H1 (cell line): ENCODE measurements around the gene CFAP210. TPM values are rescaled to one million over a fixed set of nuclear protein-coding genes. Genes with fewer than 3 reads are reported as not detected.

Experiments
- CTCF ChIA-PET: fragments of 300-600 bp; sonication (Branson Sonifier 250); formaldehyde crosslinking; loops from one replicate; lab custom pipeline; 2021; ENCODE audit not compliant: partially characterized antibody; lab: Charles Lee
- POLR2A ChIA-PET: fragments of 300-600 bp; sonication (Branson Sonifier 250); formaldehyde crosslinking; loops from one replicate; lab custom pipeline; 2021; ENCODE audit warnings: inconsistent platforms; ENCODE audit not compliant: partially characterized antibody; lab: Charles Lee
- DNase-seq, 2 experiments: peaks; one replicate each; pipeline versions ENCODE4 v3.0.0 to v3.0.0-alpha.2; 2010 to 2022; ENCODE audit warnings: low spot score in 2 of 2, low read depth in 1 of 2, mixed read lengths in 1 of 2
- FAIRE-seq: peaks from 2 replicates; lab custom pipeline; 2011; peaks lifted over from hg19 to GRCh38; lab: Jason Lieb, UNC
- H2AFZ ChIP-seq: 2 replicates; pipeline ENCODE4 v1.8.1; 2012; ENCODE audit warnings: low read length, inconsistent platforms
- H2AK5ac ChIP-seq: 2 replicates; pipeline ENCODE4 v1.6.1; 2013; ENCODE audit warnings: low read depth, low read length
- H2BK120ac ChIP-seq: replicated peaks from 2 replicates; pipeline ENCODE3; 2013; ENCODE audit warnings: low read depth, low read length, inconsistent platforms
- H2BK12ac ChIP-seq: 2 replicates; pipeline ENCODE4 v1.6.1; 2013; ENCODE audit warnings: low read depth, low read length
- H2BK15ac ChIP-seq: 2 replicates; pipeline ENCODE4 v1.6.1; 2013; ENCODE audit warnings: low read length
- H2BK20ac ChIP-seq: 2 replicates; pipeline ENCODE4 v1.6.1; 2013; ENCODE audit warnings: low read length
- H2BK5ac ChIP-seq: 2 replicates; pipeline ENCODE4 v1.6.1; 2013; ENCODE audit warnings: low read depth, low read length
- H3K14ac ChIP-seq: 2 replicates; pipeline ENCODE4 v1.6.1; 2013; ENCODE audit warnings: inconsistent platforms; ENCODE audit not compliant: insufficient read length
- H3K18ac ChIP-seq: 2 replicates; pipeline ENCODE4 v1.6.1; 2013; ENCODE audit warnings: low read length; ENCODE audit errors: extremely low read depth
- H3K23ac ChIP-seq: 2 replicates; pipeline ENCODE4 v1.6.1; 2013; ENCODE audit warnings: inconsistent platforms; ENCODE audit not compliant: insufficient read length
- H3K23me2 ChIP-seq: 2 replicates; pipeline ENCODE4 v1.6.1; 2013; ENCODE audit warnings: low read depth, low read length
- H3K27ac ChIP-seq: 2 replicates; pipeline ENCODE4 v1.6.1; 2011; ENCODE audit warnings: low read depth, low read length, inconsistent platforms
- H3K27me3 ChIP-seq, 4 experiments: replicated peaks in 1 of 4; 1 replicate in 1 of 4; 2 replicates in 3 of 4; pipeline versions ENCODE4 v1.6.1 to v1.8.1; 2011 to 2013; ENCODE audit warnings: low read length in 3 of 4, mild to moderate bottlenecking in 3 of 4, inconsistent platforms in 2 of 4, mixed read lengths in 2 of 4, moderate library complexity in 1 of 4; ENCODE audit not compliant: control insufficient read depth in 3 of 4, insufficient read depth in 3 of 4; ENCODE audit errors: extremely low read depth in 1 of 4
- H3K36me3 ChIP-seq, 4 experiments: 2 replicates each; pipeline versions ENCODE4 v1.6.1 to v1.8.1; 2011 to 2013; ENCODE audit warnings: mild to moderate bottlenecking in 4 of 4, low read length in 3 of 4, moderate library complexity in 2 of 4, control low read depth in 1 of 4, inconsistent platforms in 1 of 4; ENCODE audit not compliant: insufficient read depth in 4 of 4, control insufficient read depth in 2 of 4
- H3K4ac ChIP-seq: replicated peaks from 2 replicates; pipeline ENCODE3; 2013; ENCODE audit warnings: low read length, low read depth, mixed read lengths, inconsistent platforms; ENCODE audit not compliant: insufficient read length
- H3K4me1 ChIP-seq, 4 experiments: replicated peaks in 1 of 4; 1 replicate in 1 of 4; 2 replicates in 3 of 4; pipeline versions ENCODE4 v1.6.1 to v1.8.1; 2011 to 2013; ENCODE audit warnings: low read length in 3 of 4, inconsistent platforms in 2 of 4, mixed read lengths in 1 of 4; ENCODE audit not compliant: insufficient read depth in 4 of 4, control insufficient read depth in 3 of 4
- H3K4me2 ChIP-seq, 2 experiments: 2 replicates each; pipeline versions ENCODE4 v1.6.1 to v1.8.1; 2011 to 2013; ENCODE audit warnings: low read depth in 2 of 2, low read length in 2 of 2, control low read depth in 1 of 2, inconsistent platforms in 1 of 2, mild to moderate bottlenecking in 1 of 2; ENCODE audit not compliant: insufficient read depth in 1 of 2
- H3K4me3 ChIP-seq, 4 experiments: fragments of 200-600, 300-600 bp in 1 of 4; sonication (generic), shearing (Covaris generic), sonication (Bioruptor Twin) in 1 of 4; 2 replicates each; pipeline versions ENCODE4 v1.5.1 to v1.8.1; 2011 to 2016; ENCODE audit warnings: low read length in 4 of 4, low read depth in 3 of 4, control low read depth in 2 of 4, inconsistent platforms in 2 of 4, mild to moderate bottlenecking in 2 of 4, mixed read lengths in 1 of 4, moderate library complexity in 1 of 4; ENCODE audit not compliant: insufficient read depth in 2 of 4; ENCODE audit errors: extremely low read depth in 1 of 4
- H3K56ac ChIP-seq: replicated peaks from 2 replicates; pipeline ENCODE3; 2013; ENCODE audit warnings: low read depth, mild to moderate bottlenecking, mixed read lengths, low read length, inconsistent platforms; ENCODE audit not compliant: insufficient read length
- H3K79me1 ChIP-seq: 2 replicates; pipeline ENCODE4 v1.6.1; 2013; ENCODE audit warnings: low read depth, low read length, control low read depth
- H3K79me2 ChIP-seq, 2 experiments: 2 replicates each; pipeline versions ENCODE4 v1.6.1 to v1.8.1; 2012 to 2013; ENCODE audit warnings: low read length in 2 of 2, mild to moderate bottlenecking in 2 of 2, inconsistent platforms in 1 of 2; ENCODE audit not compliant: insufficient read depth in 2 of 2, control insufficient read depth in 1 of 2
- H3K9ac ChIP-seq, 4 experiments: replicated peaks in 1 of 4; 1 replicate in 1 of 4; 2 replicates in 3 of 4; pipeline versions ENCODE4 v1.6.1 to v1.8.1; 2011 to 2013; ENCODE audit warnings: low read depth in 3 of 4, low read length in 3 of 4, control low read depth in 2 of 4, mild to moderate bottlenecking in 2 of 4, moderate library complexity in 2 of 4, inconsistent platforms in 1 of 4; ENCODE audit errors: extremely low read depth in 1 of 4
- H3K9me3 ChIP-seq, 2 experiments: 2 replicates each; pipeline versions ENCODE4 v1.6.1 to v1.8.1; 2012 to 2013; ENCODE audit warnings: mild to moderate bottlenecking in 2 of 2, moderate library complexity in 2 of 2, control low read depth in 1 of 2, inconsistent platforms in 1 of 2, low read depth in 1 of 2, low read length in 1 of 2, mixed read lengths in 1 of 2; ENCODE audit not compliant: insufficient read depth in 2 of 2
- H4K20me1 ChIP-seq, 2 experiments: replicated peaks in 1 of 2; 2 replicates each; pipeline versions ENCODE3 to v1.8.1; 2011 to 2013; ENCODE audit warnings: inconsistent platforms in 2 of 2, low read length in 2 of 2, mild to moderate bottlenecking in 1 of 2; ENCODE audit not compliant: insufficient read depth in 2 of 2, control insufficient read depth in 1 of 2
- H4K5ac ChIP-seq: 2 replicates; pipeline ENCODE4 v1.6.1; 2013; ENCODE audit warnings: low read length, low read depth, mixed read lengths, inconsistent platforms; ENCODE audit not compliant: insufficient read length
- H4K8ac ChIP-seq: 2 replicates; pipeline ENCODE4 v1.8.0; 2013; ENCODE audit warnings: mild to moderate bottlenecking, moderate library complexity, low read length, inconsistent platforms; ENCODE audit not compliant: insufficient read depth; ENCODE audit errors: extremely low read depth
- H4K91ac ChIP-seq: replicated peaks from 2 replicates; pipeline ENCODE3; 2013; ENCODE audit warnings: low read length, mixed read lengths, inconsistent platforms; ENCODE audit not compliant: insufficient read length
- ASH2L ChIP-seq: fragments of 200-600, 300-600 bp; sonication (generic); IDR thresholded peaks from one replicate; pipeline ENCODE4 v1.7.1; 2017; ENCODE audit warnings: low read length
- CEBPB ChIP-seq: IDR thresholded peaks from 2 replicates; pipeline ENCODE4 v1.6.1; 2012; ENCODE audit warnings: low read depth, low read length
- CHD2 ChIP-seq: IDR thresholded peaks from 2 replicates; pipeline ENCODE4 v1.6.1; 2012; ENCODE audit warnings: low read length, improper control_type of control experiment
- CTCF ChIP-seq, 3 experiments: IDR thresholded peaks; 1 replicate in 2 of 3; 2 replicates in 1 of 3; pipeline versions ENCODE4 v1.5.1 to v1.6.1; 2011; ENCODE audit warnings: low read length in 3 of 3, mild to moderate bottlenecking in 3 of 3, inconsistent platforms in 2 of 3, low read depth in 1 of 3, moderate library complexity in 1 of 3; ENCODE audit not compliant: insufficient read depth in 1 of 3; ENCODE audit errors: control extremely low read depth in 1 of 3
- EGR1 ChIP-seq: IDR thresholded peaks from 2 replicates; pipeline ENCODE4 v1.6.1; 2011; ENCODE audit warnings: low read depth, low read length, borderline replicate concordance
- MAX ChIP-seq: IDR thresholded peaks from 2 replicates; pipeline ENCODE4 v1.6.1; 2012; ENCODE audit warnings: inconsistent platforms
- POLR2A ChIP-seq, 2 experiments: IDR thresholded peaks; 1 replicate in 1 of 2; 2 replicates in 1 of 2; pipeline ENCODE4 v1.6.1; 2011; ENCODE audit warnings: low read depth in 2 of 2, low read length in 2 of 2, mild to moderate bottlenecking in 2 of 2; ENCODE audit errors: control extremely low read depth in 1 of 2
- RXRA ChIP-seq: IDR thresholded peaks from 2 replicates; pipeline ENCODE4 v1.6.1; 2011; ENCODE audit warnings: low read depth, mild to moderate bottlenecking, low read length, moderate library complexity; ENCODE audit not compliant: insufficient read depth
- TAF1 ChIP-seq: IDR thresholded peaks from 2 replicates; pipeline ENCODE4 v1.6.1; 2011; ENCODE audit warnings: mild to moderate bottlenecking, low read depth, low read length
- WGBS, 2 experiments: shearing (Covaris generic) in 1 of 2; methylation state at CpG; one replicate each; pipeline versions ENCODE4 v1.1.6 to v1.1.7; 2013 to 2015; ENCODE audit warnings: low lambda C conversion rate in 2 of 2, mixed read lengths in 2 of 2, inconsistent platforms in 1 of 2, low coverage in 1 of 2, missing lambda C conversion rate in 1 of 2; ENCODE audit not compliant: insufficient replicate concordance in 2 of 2, insufficient coverage in 1 of 2, insufficient read length in 1 of 2; ENCODE audit errors: extremely low coverage in 1 of 2, missing lambda C conversion rate in 1 of 2; 5-methylcytosine and 5-hydroxymethylcytosine counted together
- polyA plus RNA-seq, 7 experiments: library from polyadenylated mRNA; depleted of rRNA in 3 of 7; stranded (reverse) in 5 of 7; unstranded in 2 of 7; fragments of >200 nt in 5 of 7; fragments of 200-250 nt in 2 of 7; gene quantifications; 1 replicate in 5 of 7; 2 replicates in 1 of 7; 4 replicates in 1 of 7; pipeline versions ENCODE4 v1.2.1 to v1.2.3, GENCODE V29; 2011 to 2013; ENCODE audit warnings: missing spikeins in 2 of 7, mixed read lengths in 2 of 7
- total RNA-seq: library from RNA; stranded (reverse); fragmentation: NEBNext Ultra II Directional; extraction: Animal tissue kit (Norgen Biotek cat#: 25700); gene quantifications from 2 replicates; pipeline ENCODE4 v1.2.1, GENCODE V29; 2021

Gene CFAP210
- total and polyA plus RNA-seq, 2 of the 8 experiments (the other 6 are each of a cell fraction or from before 2014, with no cell fraction given), result 0.06 to 0.37 TPM

GRCh38 chr2:169658877-169659276, 35.3 kb downstream of the CFAP210 start:
- Histone ChIP-seq H4K91ac (no peak overlapping the region), H3K14ac (no peak overlapping the region), H2BK12ac (no peak overlapping the region), H3K18ac (no peak overlapping the region), H3K27me3 (no peaks in the 10 kb centered on the region), H2BK15ac (no peak overlapping the region), H3K4me1 (no peaks in the 10 kb centered on the region), H3K27ac (no peak overlapping the region), H3K23me2 (no peaks in the 10 kb centered on the region; the same call in 1 of the 2 replicates), H3K79me2 (no peaks in the 10 kb centered on the region), H2BK20ac (no peak overlapping the region), H3K4me2 (no peak overlapping the region), H2AFZ (no peak overlapping the region), H3K9ac (no peak overlapping the region), H3K23ac (no peak overlapping the region), H2AK5ac (no peak overlapping the region), H3K79me1 (no peaks in the 10 kb centered on the region), H3K9me3 (no peaks in the 10 kb centered on the region), H3K36me3 (no peaks in the 10 kb centered on the region), H3K4me3 (no peak overlapping the region), H3K4ac (no peak overlapping the region), H2BK5ac (no peak overlapping the region), H4K20me1 (no peaks in the 10 kb centered on the region), H3K56ac (no peak overlapping the region), H4K5ac (no peak overlapping the region), H4K8ac (no peak overlapping the region), H2BK120ac (no peak overlapping the region)
- WGBS, 2 experiments, result 90% methylated on average over 1 of the region's 1 CpG; no CpG with 5 or more reads in 1 of the 2 experiments
- ChIA-PET POLR2A (no interaction called here), CTCF (no interaction called here)
- no peak for TF ChIP-seq EGR1
- no peak for TF ChIP-seq CTCF (IDR thresholded peaks at IDR 0.05; ENCODE audit: control extremely low read depth in 1 of 3, insufficient read depth in 1 of 3, low read depth in 1 of 3, low read length in 3 of 3)
- no peak for TF ChIP-seq POLR2A (IDR thresholded peaks at IDR 0.05; ENCODE audit: control extremely low read depth in 1 of 2, low read depth in 2 of 2, low read length in 2 of 2)
- TF ChIP-seq CEBPB, result no peak
- no peak for TF ChIP-seq RXRA
- TF ChIP-seq ASH2L, result no peak
- TF ChIP-seq CHD2, result no peak
- TF ChIP-seq MAX, result no peak
- TF ChIP-seq TAF1, result no peak
- FAIRE-seq (no peak), DNase-seq (no peak)
